Activated CD8-positive, alpha-beta memory T cell treated with anti-CD3 and anti-CD28 coated beads for 4 hours (primary cell): ENCODE results near the gene CDHR2.

Experiments
- DNase-seq, 2 donors: peaks; one replicate each; pipeline ENCODE4 v3.0.0-alpha.2; 2020; ENCODE audit warnings: low read depth in 2 of 2

CDHR2 gene

GRCh38 chr5:176529741-176530141, 19.4 kb upstream of the CDHR2 start:
- DNase-seq: no peak

- no peak for DNase-seq
These were observed 18.7 kb upstream of the CDHR2 start for GRCh38 chr5:176530393-176530982.

- no peak for DNase-seq
These were observed 17.9 kb upstream of the CDHR2 start for GRCh38 chr5:176530983-176531901.

GRCh38 chr5:176531902-176532493, 17.1 kb upstream of the CDHR2 start:
- DNase-seq: no peak

GRCh38 chr5:176532795-176533194, 16.3 kb upstream of the CDHR2 start:
- DNase-seq: no peak

GRCh38 chr5:176533390-176533789, 15.8 kb upstream of the CDHR2 start:
- DNase-seq: no peak

GRCh38 chr5:176533894-176534611, 15.1 kb upstream of the CDHR2 start:
- no peak for DNase-seq

- DNase-seq: no peak
These were observed 14.5 kb upstream of the CDHR2 start for GRCh38 chr5:176534640-176535039.

GRCh38 chr5:176535101-176535663, 14.0 kb upstream of the CDHR2 start:
- no peak for DNase-seq

GRCh38 chr5:176535664-176536131, 13.4 kb upstream of the CDHR2 start:
- DNase-seq: no peak

- peak; percentile 63 to 67 for DNase-seq
These were observed 12.8 kb upstream of the CDHR2 start for GRCh38 chr5:176536132-176536901.

- DNase-seq: peak; percentile 97 to 98
These were observed 12.1 kb upstream of the CDHR2 start, which contains the start of gene RNF44 for GRCh38 chr5:176536902-176537553. RNF44 (minus strand) TSS chr5:176537402; CDS start chr5:176532472, 4,930 bp downstream.

- peak; percentile 94 to 98 for DNase-seq
These were observed 11.4 kb upstream of the CDHR2 start for GRCh38 chr5:176537554-176538229.

- DNase-seq: no peak
These were observed 10.7 kb upstream of the CDHR2 start for GRCh38 chr5:176538230-176538988.

GRCh38 chr5:176538989-176539384, 10.2 kb upstream of the CDHR2 start:
- no peak for DNase-seq

GRCh38 chr5:176540476-176540899, 8.7 kb upstream of the CDHR2 start:
- DNase-seq: no peak

- no peak for DNase-seq
These were observed 8.2 kb upstream of the CDHR2 start for GRCh38 chr5:176540956-176541337.

- no peak for DNase-seq
These were observed 7.6 kb upstream of the CDHR2 start for GRCh38 chr5:176541338-176542134.
